ES-I3 (cell line): ENCODE results near the gene EHD1.

Source experiments
- H3K36me3 ChIP-seq: 2 replicates; pipeline ENCODE4 v1.6.1; 2013; ENCODE audit warnings: mild to moderate bottlenecking, low read length, control low read depth, moderate library complexity; ENCODE audit not compliant: insufficient read depth
- H3K4me1 ChIP-seq: 2 replicates; pipeline ENCODE4 v1.6.1; 2013; ENCODE audit warnings: mild to moderate bottlenecking, control low read depth, low read length; ENCODE audit not compliant: insufficient read depth
- H3K9ac ChIP-seq: 2 replicates; pipeline ENCODE4 v1.6.1; 2013; ENCODE audit warnings: low read depth, mild to moderate bottlenecking, low read length, moderate library complexity
- H3K9me3 ChIP-seq: 2 replicates; pipeline ENCODE4 v1.6.1; 2013; ENCODE audit warnings: mild to moderate bottlenecking, low read length, moderate library complexity; ENCODE audit not compliant: control insufficient read depth, insufficient read depth

Gene EHD1

GRCh38 chr11:64877390-64878222 lies 815 bp downstream of the EHD1 start:
- Histone ChIP-seq H3K4me1 (peaks cover 11% of the 10 kb centered on the region; the same call in 1 of the 2 replicates), H3K36me3 (0 out of 2 replicates have a peak, but pooled peaks cover 2% of the 10 kb centered on the region), H3K9me3 (no peaks in the 10 kb centered on the region), H3K9ac (peak overlapping the region; percentile 82)

GRCh38 chr11:64876835-64877341 lies 1.5 kb downstream of the EHD1 start:
- H3K9me3 ChIP-seq, result no peaks in the 10 kb centered on the region
- H3K4me1 ChIP-seq, result peaks cover 11% of the 10 kb centered on the region; the same call in 1 of the 2 replicates
- H3K36me3 ChIP-seq, result 0 out of 2 replicates have a peak, but pooled peaks cover 2% of the 10 kb centered on the region
- peak overlapping the region; percentile 82; the same call in 1 of the 2 replicates for H3K9ac ChIP-seq

- H3K9ac ChIP-seq, result no peak overlapping the region
- H3K36me3 ChIP-seq, result 0 out of 2 replicates have a peak, but pooled peaks cover 5% of the 10 kb centered on the region
- H3K4me1 ChIP-seq, result peaks cover 11% of the 10 kb centered on the region; the same call in 1 of the 2 replicates
- no peaks in the 10 kb centered on the region for H3K9me3 ChIP-seq
Measured at GRCh38 chr11:64876229-64876750, 2.1 kb downstream of the EHD1 start.

- Histone ChIP-seq H3K4me1 (peaks cover 11% of the 10 kb centered on the region; the same call in 1 of the 2 replicates), H3K36me3 (0 out of 2 replicates have a peak, but pooled peaks cover 8% of the 10 kb centered on the region), H3K9me3 (no peaks in the 10 kb centered on the region), H3K9ac (no peak overlapping the region)
Measured at GRCh38 chr11:64875369-64876228, 2.8 kb downstream of the EHD1 start.

- Histone ChIP-seq H3K4me1 (peaks cover 15% of the 10 kb centered on the region; the same call in 1 of the 2 replicates), H3K36me3 (0 out of 2 replicates have a peak, but pooled peaks cover 8% of the 10 kb centered on the region), H3K9ac (no peak overlapping the region)
Measured at GRCh38 chr11:64874308-64875240, 3.8 kb downstream of the EHD1 start.

GRCh38 chr11:64872790-64873488 lies 5.5 kb downstream of the EHD1 start:
- H3K4me1 ChIP-seq, result peaks cover 15% of the 10 kb centered on the region; the same call in 1 of the 2 replicates
- no peaks in the 10 kb centered on the region for H3K9me3 ChIP-seq
- 0 out of 2 replicates have a peak, but pooled peaks cover 8% of the 10 kb centered on the region for H3K36me3 ChIP-seq
- no peak overlapping the region for H3K9ac ChIP-seq

More at GRCh38 chr11:64874308-64875240, 3.8 kb downstream of the EHD1 start:
- no peaks in the 10 kb centered on the region for H3K9me3 ChIP-seq

- Histone ChIP-seq H3K36me3 (0 out of 2 replicates have a peak, but pooled peaks cover 8% of the 10 kb centered on the region), H3K9ac (no peak overlapping the region), H3K9me3 (no peaks in the 10 kb centered on the region), H3K4me1 (peaks cover 8% of the 10 kb centered on the region; the same call in 1 of the 2 replicates)
Measured at GRCh38 chr11:64871492-64871891, 6.9 kb downstream of the EHD1 start.

- Histone ChIP-seq H3K9ac (no peak overlapping the region), H3K36me3 (0 out of 2 replicates have a peak, but pooled peaks cover 8% of the 10 kb centered on the region), H3K9me3 (no peaks in the 10 kb centered on the region), H3K4me1 (peaks cover 4% of the 10 kb centered on the region; the same call in 1 of the 2 replicates)
Measured at GRCh38 chr11:64870893-64871466, 7.4 kb downstream of the EHD1 start.

GRCh38 chr11:64870176-64870892 lies 8.1 kb downstream of the EHD1 start:
- Histone ChIP-seq H3K9me3 (no peaks in the 10 kb centered on the region), H3K9ac (no peak overlapping the region), H3K36me3 (0 out of 2 replicates have a peak, but pooled peaks cover 8% of the 10 kb centered on the region), H3K4me1 (peaks cover 4% of the 10 kb centered on the region; the same call in 1 of the 2 replicates)

- Histone ChIP-seq H3K4me1 (peaks cover 9% of the 10 kb centered on the region; the same call in 1 of the 2 replicates), H3K36me3 (0 out of 2 replicates have a peak, but pooled peaks cover 8% of the 10 kb centered on the region), H3K9me3 (no peaks in the 10 kb centered on the region), H3K9ac (no peak overlapping the region)
Measured at GRCh38 chr11:64869571-64870175, 8.7 kb downstream of the EHD1 start.

- Histone ChIP-seq H3K9ac (no peak overlapping the region), H3K36me3 (0 out of 2 replicates have a peak, but pooled peaks cover 8% of the 10 kb centered on the region), H3K4me1 (peaks cover 15% of the 10 kb centered on the region), H3K9me3 (no peaks in the 10 kb centered on the region)
Measured at GRCh38 chr11:64868904-64869570, 9.4 kb downstream of the EHD1 start.
